H1 (cell line): ENCODE results near the gene WDR53. TPM values are rescaled to one million over a fixed set of nuclear protein-coding genes. Genes with fewer than 3 reads are reported as not detected.

Source experiments
- BACH1 ChIP-seq: IDR thresholded peaks from 2 replicates; pipeline ENCODE4 v1.6.1; 2012; ENCODE audit warnings: low read length, improper control_type of control experiment
- BCL11A ChIP-seq, 2 experiments: IDR thresholded peaks; one replicate each; pipeline ENCODE4 v1.6.1; 2011; ENCODE audit warnings: low read depth in 2 of 2, low read length in 2 of 2, mild to moderate bottlenecking in 2 of 2
- CHD7 ChIP-seq: fragments of 300-600 bp; sonication (generic); IDR thresholded peaks from 2 replicates; pipeline ENCODE4 v1.7.1; 2012; ENCODE audit warnings: low read length, moderate library complexity, mild to moderate bottlenecking, inconsistent platforms; ENCODE audit not compliant: insufficient replicate concordance
- EP300 ChIP-seq, 2 experiments: IDR thresholded peaks; 1 replicate in 1 of 2; 2 replicates in 1 of 2; pipeline ENCODE4 v1.6.1; 2011 to 2012; ENCODE audit warnings: low read depth in 2 of 2, low read length in 2 of 2, mild to moderate bottlenecking in 2 of 2, borderline replicate concordance in 1 of 2, inconsistent platforms in 1 of 2, moderate library complexity in 1 of 2
- EZH2 ChIP-seq: fragments of 200-600 bp; sonication (generic); IDR thresholded peaks from 2 replicates; pipeline ENCODE4 v1.7.1; 2012; ENCODE audit warnings: low read depth, mild to moderate bottlenecking, moderate library complexity, low read length, inconsistent platforms; ENCODE audit not compliant: severe bottlenecking
- FOSL1 ChIP-seq: IDR thresholded peaks from 2 replicates; pipeline ENCODE4 v1.6.1; 2011; ENCODE audit warnings: mild to moderate bottlenecking, low read depth, low read length, moderate library complexity; ENCODE audit not compliant: insufficient read depth
- HDAC2 ChIP-seq, 2 experiments: fragments of 300-600 bp in 1 of 2; sonication (generic) in 1 of 2; IDR thresholded peaks; 2 replicates each; pipeline ENCODE4 v1.6.1; 2011 to 2012; ENCODE audit warnings: low read depth in 2 of 2, low read length in 2 of 2, mild to moderate bottlenecking in 2 of 2, moderate library complexity in 2 of 2, borderline replicate concordance in 1 of 2, inconsistent platforms in 1 of 2
- JUN ChIP-seq: IDR thresholded peaks from 2 replicates; pipeline ENCODE4 v1.6.1; 2011; ENCODE audit warnings: low read depth, mild to moderate bottlenecking, improper control_type of control experiment, low read length
- JUND ChIP-seq: IDR thresholded peaks from 2 replicates; pipeline ENCODE4 v1.6.1; 2011; ENCODE audit warnings: mild to moderate bottlenecking, improper control_type of control experiment, low read length
- POLR2A ChIP-seq, 2 experiments: IDR thresholded peaks; 1 replicate in 1 of 2; 2 replicates in 1 of 2; pipeline ENCODE4 v1.6.1; 2011; ENCODE audit warnings: low read depth in 2 of 2, low read length in 2 of 2, mild to moderate bottlenecking in 2 of 2; ENCODE audit errors: control extremely low read depth in 1 of 2
- SIN3A ChIP-seq, 2 experiments: IDR thresholded peaks in 1 of 2; conservative IDR thresholded peaks in 1 of 2; 2 replicates each; pipeline ENCODE4 v1.6.1; 2011 to 2012; ENCODE audit warnings: low read length in 2 of 2, improper control_type of control experiment in 1 of 2, low read depth in 1 of 2, mild to moderate bottlenecking in 1 of 2
- polyA plus RNA-seq, 7 experiments: library from polyadenylated mRNA; depleted of rRNA in 3 of 7; stranded (reverse) in 5 of 7; unstranded in 2 of 7; fragments of >200 nt in 5 of 7; fragments of 200-250 nt in 2 of 7; gene quantifications; 1 replicate in 5 of 7; 2 replicates in 1 of 7; 4 replicates in 1 of 7; pipeline versions ENCODE4 v1.2.1 to v1.2.3, GENCODE V29; 2011 to 2013; ENCODE audit warnings: missing spikeins in 2 of 7, mixed read lengths in 2 of 7
- total RNA-seq: library from RNA; stranded (reverse); fragmentation: NEBNext Ultra II Directional; extraction: Animal tissue kit (Norgen Biotek cat#: 25700); gene quantifications from 2 replicates; pipeline ENCODE4 v1.2.1, GENCODE V29; 2021

Gene WDR53
- total and polyA plus RNA-seq, 2 of the 8 experiments (the other 6 are each of a cell fraction or from before 2014, with no cell fraction given): 7.4 to 18.8 TPM

GRCh38 chr3:196553551-196553950, 14.8 kb downstream of the WDR53 start (continued):
- TF ChIP-seq CHD7 (no peak), BCL11A (IDR thresholded peaks at IDR 0.05; ENCODE audit: low read depth in 2 of 2, low read length in 2 of 2) (no peak), EZH2 (no peak), HDAC2 (IDR thresholded peaks at IDR 0.05; ENCODE audit: borderline replicate concordance in 1 of 2, low read depth in 2 of 2, low read length in 2 of 2) (no peak), BACH1 (no peak), POLR2A (IDR thresholded peaks at IDR 0.05; ENCODE audit: control extremely low read depth in 1 of 2, low read depth in 2 of 2, low read length in 2 of 2) (no peak), FOSL1 (no peak), SIN3A (conservative IDR thresholded peaks at IDR 0.05 in 1 of 2, IDR thresholded peaks at IDR 0.05 in 1 of 2; ENCODE audit: low read depth in 1 of 2, low read length in 2 of 2) (no peak), JUN (no peak), JUND (no peak), EP300 (IDR thresholded peaks at IDR 0.05; ENCODE audit: borderline replicate concordance in 1 of 2, low read depth in 2 of 2, low read length in 2 of 2) (no peak)
